Measurements from ENCODE around the gene KRT32. TPM values are rescaled to one million over a fixed set of nuclear protein-coding genes. Genes with fewer than 3 reads are reported as not detected.

KRT32 gene
- total RNA-seq, 2 donors from 2014 or later: not detected

DNA sequence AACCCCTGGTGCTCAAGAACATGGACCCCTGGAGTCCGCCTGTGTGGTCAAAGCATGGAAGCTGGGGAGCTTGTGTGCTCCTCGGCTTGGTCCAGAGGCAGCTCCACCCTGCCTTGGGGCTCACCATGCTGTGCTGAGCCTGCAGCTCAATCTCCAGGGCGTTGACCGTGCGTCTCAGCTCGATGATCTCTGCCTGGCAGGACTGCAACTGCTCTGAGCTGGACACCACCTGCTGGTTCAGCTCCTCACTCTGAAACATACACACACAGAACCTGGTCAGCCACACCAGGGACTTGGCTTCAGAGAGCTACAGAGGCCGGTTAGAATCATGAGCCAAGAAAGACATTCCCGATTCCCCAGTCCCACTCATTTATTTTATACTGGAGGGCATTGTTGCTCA lies 11.1 kb upstream of the KRT32 start:
- H3K4me1 ChIP-seq: no peaks in the 10 kb centered on the region
- H3K27ac ChIP-seq: no peak overlapping the region
- no peaks in the 10 kb centered on the region for H3K36me3 ChIP-seq
- no peaks in the 10 kb centered on the region for H3K27me3 ChIP-seq
- no peaks in the 10 kb centered on the region for H3K9me3 ChIP-seq
- DNase-seq (ENCODE audit: low spot score): no peak
- H3K4me3 ChIP-seq: no peak overlapping the region
- TF ChIP-seq CTCF (IDR thresholded peaks at IDR 0.05): no peak

- Histone ChIP-seq H3K4me3 (no peak overlapping the region), H3K27ac (no peak overlapping the region), H3K4me1 (no peaks in the 10 kb centered on the region), H3K9me3 (peaks cover 0 to 3% of the 10 kb centered on the region in 2 donors), H3K36me3 (no peaks in the 10 kb centered on the region), H3K27me3 (no peaks in the 10 kb centered on the region)
- no peak for TF ChIP-seq CTCF (IDR thresholded peaks at IDR 0.05)
- no peak for DNase-seq (ENCODE audit: low spot score)
These were observed 10.0 kb upstream of the KRT32 start for GRCh38 chr17:41476866-41477815.

GRCh38 chr17:41475421-41475820 lies 8.2 kb upstream of the KRT32 start:
- no peak for DNase-seq (ENCODE audit: low spot score)
- Histone ChIP-seq H3K27me3 (no peaks in the 10 kb centered on the region), H3K4me1 (no peaks in the 10 kb centered on the region), H3K4me3 (no peak overlapping the region), H3K36me3 (no peaks in the 10 kb centered on the region), H3K27ac (no peak overlapping the region), H3K9me3 (peaks cover 0 to 14% of the 10 kb centered on the region in 2 donors)
- TF ChIP-seq CTCF (IDR thresholded peaks at IDR 0.05): no peak

DNA sequence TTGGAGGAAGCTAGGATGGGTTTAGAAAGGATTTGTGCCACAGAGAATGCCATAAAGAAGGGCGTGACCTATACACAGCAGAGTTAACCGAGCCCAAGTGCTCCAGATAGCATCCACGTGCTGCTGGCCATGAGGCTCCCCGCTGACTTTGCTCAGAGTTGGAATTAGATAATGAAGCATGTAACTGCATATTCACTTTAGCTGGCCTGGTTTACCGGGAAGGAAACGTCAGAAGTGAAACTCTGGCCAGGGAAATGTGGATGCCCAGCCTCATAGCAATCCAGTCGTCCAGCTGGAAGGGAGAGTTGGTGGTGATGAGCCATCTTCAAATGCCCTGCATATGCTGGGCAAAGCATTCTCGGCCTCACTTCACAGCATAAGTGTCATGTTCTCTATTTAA lies 7.7 kb upstream of the KRT32 start:
- H3K27me3 ChIP-seq: no peaks in the 10 kb centered on the region
- H3K4me1 ChIP-seq: no peaks in the 10 kb centered on the region
- no peak overlapping the region for H3K4me3 ChIP-seq
- no peaks in the 10 kb centered on the region for H3K36me3 ChIP-seq
- H3K27ac ChIP-seq: no peak overlapping the region
- no peak for DNase-seq (ENCODE audit: low spot score)
- TF ChIP-seq CTCF (IDR thresholded peaks at IDR 0.05): no peak
- peaks cover 0 to 14% of the 10 kb centered on the region in 2 donors for H3K9me3 ChIP-seq

DNA sequence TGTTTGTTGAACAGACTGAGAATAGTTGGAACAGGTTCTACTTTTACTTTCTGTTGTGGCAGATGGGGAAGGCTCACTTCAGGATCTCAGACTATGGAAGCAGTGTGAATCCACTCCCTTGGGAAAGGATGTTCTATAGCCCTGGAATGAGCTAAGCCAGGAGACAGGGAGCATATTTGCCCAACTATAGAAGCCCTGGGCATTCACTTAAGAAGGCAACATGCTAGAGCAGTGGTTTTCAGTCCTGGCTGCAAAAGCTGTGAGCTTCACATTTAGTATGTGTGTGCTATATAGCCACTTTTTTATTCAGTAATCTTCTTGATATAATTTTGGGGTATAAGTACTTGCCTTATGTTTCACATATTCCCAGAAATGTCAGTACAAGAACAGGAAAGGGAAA lies 1.2 kb upstream of the KRT32 start:
- no peak overlapping the region for H3K4me3 ChIP-seq
- H3K4me1 ChIP-seq: peaks cover 0 to 7% of the 10 kb centered on the region in 2 donors
- no peaks in the 10 kb centered on the region for H3K36me3 ChIP-seq
- TF ChIP-seq CTCF (IDR thresholded peaks at IDR 0.05): no peak
- peaks cover 0 to 33% of the 10 kb centered on the region in 2 donors for H3K9me3 ChIP-seq
- no peak for DNase-seq (ENCODE audit: low spot score)
- H3K27me3 ChIP-seq: no peaks in the 10 kb centered on the region
- no peak overlapping the region for H3K27ac ChIP-seq
